A549 (cell line): ENCODE results near the gene PTPRN2. TPM values are rescaled to one million over a fixed set of nuclear protein-coding genes. Genes with fewer than 3 reads are reported as not detected.

Experiments
- ATAC-seq, 2 experiments: fragments of 200-7000 bp in 1 of 2; fragments of >200 bp in 1 of 2; cut with Nextera tagmentation in 1 of 2; cut with Tn5 transposase in 1 of 2; 3 replicates each; pipeline versions ENCODE4 v1.8.0 to v1.9.1; 2018 to 2020; ENCODE audit warnings: mild to moderate bottlenecking in 1 of 2, moderate library complexity in 1 of 2
- CTCF ChIA-PET: fragments of 300-600 bp; sonication (Branson Sonifier 250); formaldehyde crosslinking; extraction: SDS; loops from one replicate; lab custom pipeline; 2021; ENCODE audit warnings: antibody characterized with exemption, inconsistent platforms; lab: Yijun Ruan, JAX
- POLR2A ChIA-PET: fragments of 350-600 bp; formaldehyde crosslinking; extraction: SDS; loops from one replicate; lab custom pipeline; 2021; ENCODE audit warnings: antibody characterized with exemption, inconsistent platforms; lab: Yijun Ruan, JAX
- DNase-seq, 2 experiments: peaks; one replicate each; pipeline versions ENCODE4 v3.0.0 to v3.0.0-alpha.2; 2011 to 2016; ENCODE audit warnings: low read depth in 1 of 2, low spot score in 1 of 2
- FAIRE-seq: peaks from 2 replicates; lab custom pipeline; 2011; peaks lifted over from hg19 to GRCh38; lab: Jason Lieb, UNC
- H3K27ac ChIP-seq, 2 experiments: fragments of >200 bp; sonication (Bioruptor Twin); formaldehyde crosslinking; 3 replicates each; pipeline ENCODE4 v1.5.1; 2016 to 2017
- H3K4me1 ChIP-seq: fragments of >200 bp; sonication (Bioruptor Twin); formaldehyde crosslinking; 3 replicates; pipeline ENCODE4 v1.6.1; 2016
- H3K4me2 ChIP-seq: fragments of >200 bp; sonication (Bioruptor Twin); formaldehyde crosslinking; 3 replicates; pipeline ENCODE4 v1.6.1; 2016
- H3K4me3 ChIP-seq: fragments of >200 bp; sonication (Bioruptor Twin); formaldehyde crosslinking; 3 replicates; pipeline ENCODE4 v1.5.1; 2016
- H3K9me3 ChIP-seq: fragments of >200 bp; sonication (Bioruptor Twin); formaldehyde crosslinking; 3 replicates; pipeline ENCODE4 v1.6.1; 2016
- CBX8 ChIP-seq: fragments of 200-600 bp; sonication (generic); IDR thresholded peaks from 2 replicates; pipeline ENCODE4 v1.6.1; 2016
- CEBPB ChIP-seq, 2 experiments: fragments of >200 bp in 1 of 2; sonication (Bioruptor Twin) in 1 of 2; formaldehyde crosslinking in 1 of 2; IDR thresholded peaks; 2 replicates each; pipeline ENCODE4 v1.6.1; 2012 to 2016
- ELK1 ChIP-seq: fragments of 150-350 bp; IDR thresholded peaks from 2 replicates; pipeline ENCODE4 v1.6.1; 2014; ENCODE audit warnings: low read depth, mild to moderate bottlenecking, low read length
- EP300 ChIP-seq, 2 experiments: fragments of >200 bp; sonication (Bioruptor Twin); formaldehyde crosslinking; IDR thresholded peaks; 2 replicates in 1 of 2; 3 replicates in 1 of 2; pipeline ENCODE4 v1.6.1; 2016 to 2017
- ESRRA ChIP-seq: fragments of 150-350 bp; IDR thresholded peaks from 2 replicates; pipeline ENCODE4 v1.6.1; 2014; ENCODE audit warnings: mild to moderate bottlenecking, low read length, borderline replicate concordance
- HOXB5 ChIP-seq: fragments of 250-450 bp; sonication (Bioruptor Pico); IDR thresholded peaks from 2 replicates; pipeline ENCODE4 v1.5.0; 2020; ENCODE audit warnings: mild to moderate bottlenecking, moderate library complexity
- KDM1A ChIP-seq: fragments of 200-600 bp; sonication (generic); IDR thresholded peaks from 2 replicates; pipeline ENCODE4 v1.6.1; 2016; ENCODE audit warnings: low read depth, mild to moderate bottlenecking
- MAZ ChIP-seq: fragments of 150-350 bp; IDR thresholded peaks from 2 replicates; pipeline ENCODE4 v1.6.1; 2014; ENCODE audit warnings: antibody characterized with exemption, low read depth, low read length, borderline replicate concordance
- NPAS2 ChIP-seq: fragments of 250-450 bp; sonication (Bioruptor Pico); IDR thresholded peaks from 2 replicates; pipeline ENCODE4 v1.8.0; 2022; ENCODE audit warnings: mild to moderate bottlenecking, moderate library complexity, borderline replicate concordance
- PHF8 ChIP-seq: fragments of 200-600 bp; sonication (generic); IDR thresholded peaks from 2 replicates; pipeline ENCODE4 v1.6.1; 2016; ENCODE audit warnings: low read depth, mild to moderate bottlenecking, antibody characterized with exemption, moderate library complexity, borderline replicate concordance
- POLR2AphosphoS2 ChIP-seq: conservative IDR thresholded peaks from 2 replicates; pipeline ENCODE4 v1.6.1; 2012; ENCODE audit warnings: low read length, improper control_type of control experiment, inconsistent platforms
- RAD21 ChIP-seq, 2 experiments: fragments of >200 bp in 1 of 2; sonication (Bioruptor Twin) in 1 of 2; formaldehyde crosslinking in 1 of 2; IDR thresholded peaks in 1 of 2; conservative IDR thresholded peaks in 1 of 2; 2 replicates in 1 of 2; 3 replicates in 1 of 2; pipeline ENCODE4 v1.6.1; 2012 to 2018; ENCODE audit warnings: inconsistent platforms in 1 of 2
- RARB ChIP-seq: fragments of 250-450 bp; sonication (Bioruptor Pico); IDR thresholded peaks from 2 replicates; pipeline ENCODE4 v1.8.0; 2021; ENCODE audit warnings: mild to moderate bottlenecking, moderate library complexity
- REST ChIP-seq: fragments of 200-600 bp; sonication (generic); IDR thresholded peaks from 2 replicates; pipeline ENCODE4 v1.6.1; 2016; ENCODE audit warnings: antibody characterized with exemption, mild to moderate bottlenecking, moderate library complexity
- RNF2 ChIP-seq: fragments of 200-600 bp; sonication (generic); IDR thresholded peaks from 2 replicates; pipeline ENCODE4 v1.6.1; 2016; ENCODE audit warnings: low read depth, mild to moderate bottlenecking, antibody characterized with exemption, moderate library complexity, borderline replicate concordance
- TP53 ChIP-seq: fragments of 250-450 bp; sonication (Bioruptor Pico); IDR thresholded peaks from 2 replicates; pipeline ENCODE4 v1.5.0; 2021; ENCODE audit warnings: mild to moderate bottlenecking, moderate library complexity
- ZFP36 ChIP-seq: fragments of 450-650 bp; IDR thresholded peaks from 2 replicates; pipeline ENCODE4 v1.6.1; 2014; ENCODE audit warnings: borderline replicate concordance; ENCODE audit not compliant: partially characterized antibody
- WGBS: methylation state at CpG from one replicate; pipeline ENCODE4 v1.1.6; 2017; ENCODE audit errors: missing lambda C conversion rate; 5-methylcytosine and 5-hydroxymethylcytosine counted together
- polyA plus RNA-seq, 4 experiments: library from polyadenylated mRNA; depleted of rRNA in 3 of 4; stranded (reverse); fragments of >200 nt; fragmentation: RNase III in 1 of 4; extraction: RNeasy Plus Mini Kit Qiagen cat#74134 plus additional on column Dnase treatment in 1 of 4; gene quantifications; 2 replicates in 3 of 4; 3 replicates in 1 of 4; pipeline ENCODE4 v1.2.3, GENCODE V29; 2011 to 2017
- TF ChIP-seq, protein P1 (sequence below): IDR thresholded peaks from 2 replicates; pipeline ENCODE4 v1.6.1; 2012
- TF ChIP-seq, protein P2 (sequence below): fragments of >200 bp; sonication (Bioruptor Twin); formaldehyde crosslinking; IDR thresholded peaks from 3 replicates; pipeline ENCODE4 v1.5.1; 2016

Gene PTPRN2
- polyA plus RNA-seq, 2 of the 4 experiments (the other 2 are of a cell fraction): 0.41 to 1.2 TPM

DNA sequence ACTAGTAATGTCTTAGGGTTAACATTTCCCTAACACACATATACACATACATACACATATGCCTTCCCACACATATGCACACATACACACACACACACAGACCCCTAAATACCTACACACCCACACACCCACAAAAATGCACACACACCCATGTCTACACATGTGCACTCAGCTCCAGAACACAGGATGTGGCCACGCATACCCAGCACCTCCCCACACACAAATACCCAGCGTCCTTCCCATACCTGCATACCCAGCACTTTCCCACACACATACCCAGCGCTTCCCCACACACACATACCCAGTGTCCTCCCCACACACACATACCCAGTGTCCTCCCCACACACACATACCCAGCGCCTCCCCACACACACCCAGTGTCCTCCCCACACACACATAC, 715.9 kb downstream of the PTPRN2 start:
- CTCF ChIA-PET: interaction anchor here (1.0 kb wide), 1 partner anchor 8 kb away, joined by 4 read pairs; no protein-coding TSS in a partner anchor
- DNase-seq (no peak), FAIRE-seq (no peak), ATAC-seq (no peak)
- H3K27ac ChIP-seq: no peak overlapping the region
- POLR2A ChIA-PET: no interaction called here
- WGBS: 25% methylated on average over 4 of the region's 4 CpGs
- TF ChIP-seq RNF2 (no peak), PHF8 (no peak)
- H3K9me3 ChIP-seq: no peaks in the 10 kb centered on the region
- no peaks in the 10 kb centered on the region for H3K4me1 ChIP-seq
- H3K4me3 ChIP-seq: no peak overlapping the region
- no peak overlapping the region for H3K4me2 ChIP-seq

DNA sequence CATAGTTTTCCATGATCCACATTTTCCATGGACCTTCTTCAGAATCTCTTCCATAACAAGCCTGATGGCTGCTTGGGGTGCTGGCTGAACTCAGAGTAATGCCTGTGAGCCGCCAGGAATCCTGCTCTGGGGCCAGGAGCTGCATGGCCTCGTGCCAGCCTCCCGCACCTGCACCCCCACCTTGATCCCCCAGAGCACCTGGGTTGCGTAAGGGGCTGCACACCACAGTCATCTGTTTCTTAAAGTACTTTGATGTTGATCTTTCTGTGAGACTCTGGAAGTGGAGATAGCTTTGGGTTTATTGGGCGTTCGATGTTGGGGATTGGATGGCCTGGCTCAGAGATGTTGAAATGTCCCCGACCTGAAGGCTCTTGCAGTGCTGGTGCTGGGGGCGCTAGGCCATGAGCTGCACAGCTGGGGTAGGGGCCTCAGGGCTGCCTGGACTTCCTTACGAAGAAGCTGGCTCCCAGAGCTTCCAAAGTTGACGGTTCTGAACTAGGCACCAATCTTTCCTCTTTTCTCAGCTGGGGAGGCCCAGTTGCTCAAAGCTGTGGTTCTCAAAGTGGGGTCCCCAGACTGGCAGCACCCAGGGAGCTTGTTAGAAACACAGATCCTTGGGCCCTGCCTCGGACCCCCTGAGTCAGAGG, 716.9 kb downstream of the PTPRN2 start:
- 23% methylated on average over 9 of the region's 11 CpGs for WGBS
- H3K4me3 ChIP-seq: no peak overlapping the region
- no peak for FAIRE-seq
- no peak overlapping the region for H3K27ac ChIP-seq
- TF ChIP-seq RAD21 (conservative IDR thresholded peaks at IDR 0.05 in 1 of 2, IDR thresholded peaks at IDR 0.05 in 1 of 2) (no peak), EP300 (IDR thresholded peaks at IDR 0.05) (no peak), RNF2 (no peak), CEBPB (IDR thresholded peaks at IDR 0.05) (no peak), MAZ (no peak), HOXB5 (no peak), RARB (CRISPR knock-in tag) (no peak), ZFP36 (no peak), ESRRA (no peak), REST (no peak)
- TF ChIP-seq, protein P1, sequence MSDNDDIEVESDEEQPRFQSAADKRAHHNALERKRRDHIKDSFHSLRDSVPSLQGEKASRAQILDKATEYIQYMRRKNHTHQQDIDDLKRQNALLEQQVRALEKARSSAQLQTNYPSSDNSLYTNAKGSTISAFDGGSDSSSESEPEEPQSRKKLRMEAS: no peak
- TF ChIP-seq, all 56 proteins: peak for 0
- H3K4me2 ChIP-seq: no peak overlapping the region
- DNase-seq: no peak
- no peaks in the 10 kb centered on the region for H3K4me1 ChIP-seq
- CTCF ChIA-PET: interaction anchor here (1.0 kb wide), 1 partner anchor 9 kb away, joined by 4 read pairs; no protein-coding TSS in a partner anchor
- ATAC-seq: no peak
- no peaks in the 10 kb centered on the region for H3K9me3 ChIP-seq
- POLR2A ChIA-PET: no interaction called here

GRCh38 chr7:157869793-157870192, 717.8 kb downstream of the PTPRN2 start:
- DNase-seq: no peak
- no peak for ATAC-seq
- no peak for FAIRE-seq
- no peak overlapping the region for H3K4me3 ChIP-seq
- H3K4me2 ChIP-seq: no peak overlapping the region
- TF ChIP-seq HOXB5: no peak
- no peak for TF ChIP-seq NPAS2 (CRISPR knock-in tag)
- TF ChIP-seq TP53 (CRISPR knock-in tag): no peak
- no peak for TF ChIP-seq KDM1A
- TF ChIP-seq ELK1: no peak
- TF ChIP-seq POLR2AphosphoS2: no peak
- TF ChIP-seq RNF2: no peak
- TF ChIP-seq, protein P2, sequence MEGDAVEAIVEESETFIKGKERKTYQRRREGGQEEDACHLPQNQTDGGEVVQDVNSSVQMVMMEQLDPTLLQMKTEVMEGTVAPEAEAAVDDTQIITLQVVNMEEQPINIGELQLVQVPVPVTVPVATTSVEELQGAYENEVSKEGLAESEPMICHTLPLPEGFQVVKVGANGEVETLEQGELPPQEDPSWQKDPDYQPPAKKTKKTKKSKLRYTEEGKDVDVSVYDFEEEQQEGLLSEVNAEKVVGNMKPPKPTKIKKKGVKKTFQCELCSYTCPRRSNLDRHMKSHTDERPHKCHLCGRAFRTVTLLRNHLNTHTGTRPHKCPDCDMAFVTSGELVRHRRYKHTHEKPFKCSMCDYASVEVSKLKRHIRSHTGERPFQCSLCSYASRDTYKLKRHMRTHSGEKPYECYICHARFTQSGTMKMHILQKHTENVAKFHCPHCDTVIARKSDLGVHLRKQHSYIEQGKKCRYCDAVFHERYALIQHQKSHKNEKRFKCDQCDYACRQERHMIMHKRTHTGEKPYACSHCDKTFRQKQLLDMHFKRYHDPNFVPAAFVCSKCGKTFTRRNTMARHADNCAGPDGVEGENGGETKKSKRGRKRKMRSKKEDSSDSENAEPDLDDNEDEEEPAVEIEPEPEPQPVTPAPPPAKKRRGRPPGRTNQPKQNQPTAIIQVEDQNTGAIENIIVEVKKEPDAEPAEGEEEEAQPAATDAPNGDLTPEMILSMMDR: no peak
- TF ChIP-seq CBX8: no peak
- CTCF ChIA-PET: no interaction called here
- 52% methylated on average over 4 of the region's 4 CpGs for WGBS
- no peak overlapping the region for H3K27ac ChIP-seq
- POLR2A ChIA-PET: no interaction called here
- H3K4me1 ChIP-seq: no peaks in the 10 kb centered on the region
- H3K9me3 ChIP-seq: no peaks in the 10 kb centered on the region
